IMR-90 (cell line): ENCODE data around the gene SSU72. TPM values are rescaled to one million over a fixed set of nuclear protein-coding genes. Genes with fewer than 3 reads are reported as not detected.

Experiments used
- ATAC-seq: fragments of 200-7000 bp; cut with Tn5 transposase; 2 replicates; pipeline ENCODE4 v1.9.1; 2020; ENCODE audit warnings: low read depth, mild to moderate bottlenecking, moderate library complexity
- BruUV-seq: library from RNA; stranded (reverse); fragments of 400-500 nt; replicated peaks from 2 replicates; lab custom pipeline; 2021; lab: Mats Ljungman, UMichigan
- CTCF ChIA-PET: fragments of 300-600 bp; formaldehyde crosslinking; extraction: SDS; loops from one replicate; lab custom pipeline; 2021; ENCODE audit warnings: antibody characterized with exemption; lab: Yijun Ruan, JAX
- POLR2A ChIA-PET: fragments of 300-600 bp; sonication (Branson Sonifier 250); formaldehyde crosslinking; loops from one replicate; lab custom pipeline; 2022; ENCODE audit warnings: antibody characterized with exemption; ENCODE audit not compliant: unreplicated experiment; lab: Charles Lee
- DNase-seq: peaks from one replicate; pipeline ENCODE4 v3.0.0; 2013
- H2AFZ ChIP-seq: replicated peaks from 2 replicates; pipeline ENCODE3; 2013; ENCODE audit warnings: low read length, mild to moderate bottlenecking; ENCODE audit not compliant: poor library complexity
- H2AK5ac ChIP-seq: 2 replicates; pipeline ENCODE4 v1.6.1; 2013; ENCODE audit warnings: low read depth, low read length, inconsistent platforms
- H2AK9ac ChIP-seq: replicated peaks from 2 replicates; pipeline ENCODE3; 2013; ENCODE audit warnings: mild to moderate bottlenecking, low read depth, low read length, moderate library complexity; ENCODE audit not compliant: poor library complexity
- H2BK120ac ChIP-seq: 2 replicates; pipeline ENCODE4 v1.6.1; 2013; ENCODE audit warnings: low read depth, low read length, inconsistent platforms
- H2BK15ac ChIP-seq: 3 replicates; pipeline ENCODE4 v1.6.1; 2013; ENCODE audit warnings: low read depth, low read length, inconsistent platforms
- H2BK20ac ChIP-seq: 2 replicates; pipeline ENCODE4 v1.6.1; 2013; ENCODE audit warnings: low read depth, mild to moderate bottlenecking, inconsistent platforms, low read length, moderate library complexity
- H2BK5ac ChIP-seq: 2 replicates; pipeline ENCODE4 v1.6.1; 2013; ENCODE audit warnings: mild to moderate bottlenecking, low read depth, low read length, inconsistent platforms; ENCODE audit not compliant: poor library complexity, severe bottlenecking
- H3K14ac ChIP-seq: replicated peaks from 2 replicates; pipeline ENCODE4 v1.6.1; 2013; ENCODE audit warnings: low read depth, low read length, inconsistent platforms
- H3K18ac ChIP-seq: 2 replicates; pipeline ENCODE4 v1.6.1; 2013; ENCODE audit warnings: low read depth, low read length, control low read depth
- H3K23ac ChIP-seq: 2 replicates; pipeline ENCODE4 v1.6.1; 2013; ENCODE audit warnings: low read depth, low read length, inconsistent platforms
- H3K27ac ChIP-seq: 2 replicates; pipeline ENCODE4 v1.5.1; 2013; ENCODE audit warnings: mild to moderate bottlenecking, control low read depth, low read length; ENCODE audit not compliant: insufficient read depth
- H3K27me3 ChIP-seq: 2 replicates; pipeline ENCODE4 v1.6.1; 2013; ENCODE audit warnings: low read length; ENCODE audit not compliant: control insufficient read depth, insufficient read depth
- H3K36me3 ChIP-seq: 2 replicates; pipeline ENCODE4 v1.6.1; 2013; ENCODE audit warnings: low read length, mixed read lengths; ENCODE audit not compliant: control insufficient read depth, insufficient read depth
- H3K4ac ChIP-seq: 2 replicates; pipeline ENCODE4 v1.6.1; 2013; ENCODE audit warnings: low read depth, low read length, inconsistent platforms
- H3K4me1 ChIP-seq: 2 replicates; pipeline ENCODE4 v1.6.1; 2013; ENCODE audit warnings: low read length, mixed read lengths; ENCODE audit not compliant: control insufficient read depth, insufficient read depth
- H3K4me2 ChIP-seq: 2 replicates; pipeline ENCODE4 v1.6.1; 2013; ENCODE audit warnings: low read depth, mild to moderate bottlenecking, control low read depth, low read length, moderate library complexity
- H3K4me3 ChIP-seq: 2 replicates; pipeline ENCODE4 v1.5.1; 2013; ENCODE audit warnings: low read depth, mild to moderate bottlenecking, control low read depth, low read length, moderate library complexity; ENCODE audit not compliant: insufficient read depth
- H3K56ac ChIP-seq: 2 replicates; pipeline ENCODE4 v1.6.1; 2013; ENCODE audit warnings: low read length, inconsistent platforms; ENCODE audit not compliant: insufficient read depth; ENCODE audit errors: extremely low read depth
- H3K79me1 ChIP-seq, 2 experiments: 2 replicates each; pipeline ENCODE4 v1.6.1; 2013; ENCODE audit warnings: low read length in 2 of 2, inconsistent platforms in 1 of 2, low read depth in 1 of 2
- H3K9ac ChIP-seq: 2 replicates; pipeline ENCODE4 v1.6.1; 2013; ENCODE audit warnings: low read depth, low read length, control low read depth
- H3K9me1 ChIP-seq: 2 replicates; pipeline ENCODE4 v1.6.1; 2013; ENCODE audit warnings: low read length, inconsistent platforms; ENCODE audit not compliant: insufficient read depth
- H3K9me3 ChIP-seq: 2 replicates; pipeline ENCODE4 v1.6.1; 2013; ENCODE audit warnings: low read length; ENCODE audit not compliant: control insufficient read depth, insufficient read depth
- H4K20me1 ChIP-seq: 2 replicates; pipeline ENCODE4 v1.6.1; 2013; ENCODE audit warnings: low read length, inconsistent platforms; ENCODE audit not compliant: insufficient read depth
- H4K5ac ChIP-seq: 2 replicates; pipeline ENCODE4 v1.6.1; 2013; ENCODE audit warnings: mild to moderate bottlenecking, low read depth, low read length, control low read depth
- H4K8ac ChIP-seq, 2 experiments: 2 replicates each; pipeline ENCODE4 v1.6.1; 2013; ENCODE audit warnings: low read depth in 2 of 2, low read length in 2 of 2, control low read depth in 1 of 2, inconsistent platforms in 1 of 2
- H4K91ac ChIP-seq: 2 replicates; pipeline ENCODE4 v1.6.1; 2013; ENCODE audit warnings: low read depth, low read length, inconsistent platforms; ENCODE audit not compliant: insufficient read depth
- CEBPB ChIP-seq: IDR thresholded peaks from 2 replicates; pipeline ENCODE4 v1.6.1; 2012; ENCODE audit warnings: low read depth, low read length, improper control_type of control experiment
- CTCF ChIP-seq: conservative IDR thresholded peaks from 2 replicates; pipeline ENCODE4 v1.5.1; 2012; ENCODE audit warnings: mild to moderate bottlenecking, low read depth, low read length, improper control_type of control experiment
- ELK1 ChIP-seq: fragments of 150-350 bp; IDR thresholded peaks from 2 replicates; pipeline ENCODE4 v1.6.1; 2016; ENCODE audit warnings: low read depth, mild to moderate bottlenecking, low read length, moderate library complexity, borderline replicate concordance
- FOS ChIP-seq: fragments of 150-350 bp; IDR thresholded peaks from 2 replicates; pipeline ENCODE4 v1.6.1; 2016; ENCODE audit warnings: low read depth, low read length
- MAZ ChIP-seq: IDR thresholded peaks from 2 replicates; pipeline ENCODE4 v1.6.1; 2012; ENCODE audit warnings: low read depth, mild to moderate bottlenecking, low read length, improper control_type of control experiment, moderate library complexity, borderline replicate concordance
- NFE2L2 ChIP-seq: fragments of 150-350 bp; IDR thresholded peaks from 2 replicates; pipeline ENCODE4 v1.6.1; 2016; ENCODE audit warnings: low read depth, mild to moderate bottlenecking, low read length
- POLR2A ChIP-seq: IDR thresholded peaks from 2 replicates; pipeline ENCODE4 v1.6.1; 2012; ENCODE audit warnings: mild to moderate bottlenecking, low read depth, low read length
- RAD21 ChIP-seq: IDR thresholded peaks from 2 replicates; pipeline ENCODE4 v1.6.1; 2012; ENCODE audit warnings: low read length, improper control_type of control experiment
- RCOR1 ChIP-seq: IDR thresholded peaks from 2 replicates; pipeline ENCODE4 v1.6.1; 2012; ENCODE audit warnings: mild to moderate bottlenecking, low read length, improper control_type of control experiment; ENCODE audit not compliant: insufficient replicate concordance
- RFX5 ChIP-seq: IDR thresholded peaks from 2 replicates; pipeline ENCODE4 v1.8.0; 2012; ENCODE audit warnings: low read depth, mild to moderate bottlenecking, low read length, moderate library complexity
- SMC3 ChIP-seq: fragments of 150-350 bp; IDR thresholded peaks from 2 replicates; pipeline ENCODE4 v1.6.1; 2016; ENCODE audit warnings: low read depth, mild to moderate bottlenecking, antibody characterized with exemption, low read length, moderate library complexity
- USF2 ChIP-seq: fragments of 150-350 bp; IDR thresholded peaks from 2 replicates; pipeline ENCODE4 v1.6.1; 2017; ENCODE audit warnings: mild to moderate bottlenecking, antibody characterized with exemption, low read length, low read depth
- WGBS, 2 experiments: methylation state at CpG; one replicate each; pipeline versions ENCODE4 v1.1.5 to v1.1.7; 2013; ENCODE audit warnings: missing lambda C conversion rate in 2 of 2; ENCODE audit not compliant: insufficient read length in 1 of 2; ENCODE audit errors: extremely low coverage in 2 of 2; 5-methylcytosine and 5-hydroxymethylcytosine counted together
- dilution Hi-C: fragments of 300-500 bp; cut with HindIII; formaldehyde crosslinking; loops from one replicate; pipeline ENCODE4 v1.14.3; 2018; ENCODE audit warnings: low sequenced_read_pairs; ENCODE audit not compliant: unreplicated experiment
- in situ Hi-C: fragments of 300-500 bp; cut with MboI; formaldehyde crosslinking; loops from 3 replicates; pipeline ENCODE4 v1.14.3; 2019; ENCODE audit warnings: low sequenced_read_pairs, inconsistent platforms, mixed read lengths
- intact Hi-C: fragments of 100-400 bp; cut with micrococcal nuclease; formaldehyde crosslinking; loops from 2 replicates; pipeline ENCODE4 v1.10.0; 2022
- polyA plus RNA-seq, 3 experiments: library from polyadenylated mRNA; depleted of rRNA; stranded (reverse); fragments of >200 nt; gene quantifications; 2 replicates each; pipeline ENCODE4 v1.2.3, GENCODE V29; 2012; ENCODE audit warnings: low replicate concordance in 1 of 3
- total RNA-seq: library from RNA; depleted of rRNA; stranded (reverse); fragments of >200 nt; gene quantifications from 2 replicates; pipeline ENCODE4 v1.2.3, GENCODE V29; 2012

SSU72 gene
- total and polyA plus RNA-seq, 2 of the 4 experiments (the other 2 are of a cell fraction) = 33.7 to 88.4 TPM

- no peak overlapping the region for H3K14ac ChIP-seq
- H3K56ac ChIP-seq = no peak overlapping the region
- no peak overlapping the region for H3K23ac ChIP-seq
- no peaks in the 10 kb centered on the region for H3K9me1 ChIP-seq
- peaks cover 9% of the 10 kb centered on the region; the same call in 1 of the 2 replicates for H3K27me3 ChIP-seq
- H2AK5ac ChIP-seq = no peak overlapping the region
- no TSS peak for BruUV-seq
- ChIA-PET POLR2A (no interaction called here), CTCF (no interaction called here)
- H2AK9ac ChIP-seq = no peak overlapping the region
- H3K27ac ChIP-seq = no peak overlapping the region
- H4K91ac ChIP-seq = no peak overlapping the region
- H3K36me3 ChIP-seq = no peaks in the 10 kb centered on the region
- no peak overlapping the region for H2BK20ac ChIP-seq
- no peak overlapping the region for H3K4me3 ChIP-seq
- H2AFZ ChIP-seq = no peak overlapping the region
- dilution Hi-C loops = no loop called here
- H3K4me1 ChIP-seq = no peaks in the 10 kb centered on the region
- H3K4ac ChIP-seq = no peak overlapping the region
- WGBS, 2 experiments = 83% methylated on average over 2 of the region's 13 CpGs; no CpG with 5 or more reads in 1 of the 2 experiments
- no peak overlapping the region for H3K18ac ChIP-seq
- no peaks in the 10 kb centered on the region for H4K20me1 ChIP-seq
- H3K79me1 ChIP-seq = no peaks in the 10 kb centered on the region
- no peak overlapping the region for H4K5ac ChIP-seq
- in situ Hi-C loops = no loop called here
- no peak overlapping the region for H2BK120ac ChIP-seq
- H4K8ac ChIP-seq = no peak overlapping the region
- H3K9me3 ChIP-seq = no peaks in the 10 kb centered on the region
- ATAC-seq (no peak), DNase-seq (peak; percentile 34)
- H2BK5ac ChIP-seq = no peak overlapping the region
- TF ChIP-seq MAZ (no peak), RFX5 (no peak), ELK1 (no peak), CEBPB (no peak), FOS (no peak), CTCF (no peak), SMC3 (no peak), RAD21 (no peak), NFE2L2 (no peak), RCOR1 (no peak), USF2 (no peak), POLR2A (no peak)
- intact Hi-C loops = no loop called here
- H2BK15ac ChIP-seq = no peak overlapping the region
- H3K9ac ChIP-seq = no peak overlapping the region
- H3K4me2 ChIP-seq = no peak overlapping the region
These were observed 16.8 kb upstream of the SSU72 start for GRCh38 chr1:1591452-1591851.
